HG03108 (cell line): Measurements from ENCODE around the gene PLA2G4C.

Source experiments
- ATAC-seq: cut with Tn5 transposase; IDR thresholded peaks from one replicate; pipeline ENCODE4 v1.9.1; 2021; ENCODE audit warnings: moderate library complexity; ENCODE audit not compliant: unreplicated experiment

The PLA2G4C gene

GRCh38 chr19:48110350-48110966 is at the start of gene PLA2G4C:
PLA2G4C (minus strand) TSS chr19:48110817; CDS start chr19:48106529, 4,288 bp downstream.
- ATAC-seq: peak; percentile 42

GRCh38 chr19:48158210-48158790 is 47.7 kb upstream of the PLA2G4C start:
- no peak for ATAC-seq

- no peak for ATAC-seq
Observed at GRCh38 chr19:48154003-48154402, 43.4 kb upstream of the PLA2G4C start.

- ATAC-seq: no peak
Observed at GRCh38 chr19:48152551-48152950, 41.9 kb upstream of the PLA2G4C start.

GRCh38 chr19:48149430-48149829 is 38.8 kb upstream of the PLA2G4C start:
- no peak for ATAC-seq

GRCh38 chr19:48148576-48148975 is 38.0 kb upstream of the PLA2G4C start:
- no peak for ATAC-seq

- ATAC-seq: no peak
Observed at GRCh38 chr19:48147597-48148175, 37.1 kb upstream of the PLA2G4C start.

- ATAC-seq: no peak
Observed at GRCh38 chr19:48139053-48139452, 28.4 kb upstream of the PLA2G4C start.

GRCh38 chr19:48137411-48137810 is 26.8 kb upstream of the PLA2G4C start:
- ATAC-seq: no peak

GRCh38 chr19:48136547-48136946 is 25.9 kb upstream of the PLA2G4C start:
- no peak for ATAC-seq

- ATAC-seq: no peak
Observed at GRCh38 chr19:48135411-48135810, 24.8 kb upstream of the PLA2G4C start.

- no peak for ATAC-seq
Observed at GRCh38 chr19:48133094-48133493, 22.5 kb upstream of the PLA2G4C start.

GRCh38 chr19:48127561-48127960 is 16.9 kb upstream of the PLA2G4C start:
- ATAC-seq: no peak

- no peak for ATAC-seq
Observed at GRCh38 chr19:48123907-48124651, 13.5 kb upstream of the PLA2G4C start.

- ATAC-seq: no peak
Observed at GRCh38 chr19:48122421-48122820, 11.8 kb upstream of the PLA2G4C start.

GRCh38 chr19:48121909-48122371 is 11.3 kb upstream of the PLA2G4C start:
- no peak for ATAC-seq

GRCh38 chr19:48121066-48121465 is 10.4 kb upstream of the PLA2G4C start:
- ATAC-seq: no peak

- ATAC-seq: no peak
Observed at GRCh38 chr19:48120505-48120904, 9.9 kb upstream of the PLA2G4C start.

GRCh38 chr19:48118131-48118517 is 7.5 kb upstream of the PLA2G4C start:
- ATAC-seq: no peak

GRCh38 chr19:48117515-48118130 is 7.0 kb upstream of the PLA2G4C start:
- ATAC-seq: no peak

- no peak for ATAC-seq
Observed at GRCh38 chr19:48113190-48113917, 2.7 kb upstream of the PLA2G4C start.
